HUES64 (cell line): ENCODE data around the gene PTPRD.
"Not testable (repeated sequence)": the region's sequence is repeated elsewhere in the genome, so short reads cannot be mapped to it uniquely, and the experiment has no call there.

ENCODE experiments used
- H3K27ac ChIP-seq: 2 replicates; pipeline ENCODE4 v1.7.0; 2013; ENCODE audit warnings: low read depth, low read length, inconsistent platforms
- H3K27me3 ChIP-seq: 2 replicates; pipeline ENCODE4 v1.6.1; 2013; ENCODE audit warnings: mild to moderate bottlenecking, low read length; ENCODE audit not compliant: insufficient read depth
- H3K36me3 ChIP-seq: 2 replicates; pipeline ENCODE4 v1.6.1; 2013; ENCODE audit warnings: mild to moderate bottlenecking, low read length; ENCODE audit not compliant: insufficient read depth
- H3K4me1 ChIP-seq: 2 replicates; pipeline ENCODE4 v1.6.1; 2013; ENCODE audit warnings: mild to moderate bottlenecking, low read length, moderate library complexity; ENCODE audit not compliant: insufficient read depth
- H3K4me3 ChIP-seq: 2 replicates; pipeline ENCODE4 v1.5.1; 2013; ENCODE audit warnings: mild to moderate bottlenecking, low read length, moderate library complexity
- H3K9ac ChIP-seq: 2 replicates; pipeline ENCODE4 v1.6.1; 2013; ENCODE audit warnings: mild to moderate bottlenecking, low read depth, low read length
- H3K9me3 ChIP-seq: 2 replicates; pipeline ENCODE4 v1.6.1; 2013; ENCODE audit warnings: low read depth, low read length; ENCODE audit not compliant: insufficient read depth
- WGBS: fragments of 150-250, 120-280 bp; methylation state at CpG from one replicate; pipeline ENCODE4 v1.1.7; 2013; ENCODE audit warnings: missing lambda C conversion rate; 5-methylcytosine and 5-hydroxymethylcytosine counted together

PTPRD gene

GRCh38 chr9:9970514-9970913 is 642.3 kb downstream of the PTPRD start:
- H3K4me3 ChIP-seq, result no peak overlapping the region
- H3K9me3 ChIP-seq, result no peaks in the 10 kb centered on the region
- no peaks in the 10 kb centered on the region for H3K36me3 ChIP-seq
- WGBS, result 91% methylated on average over 5 of the region's 5 CpGs
- H3K4me1 ChIP-seq, result peaks cover 10% of the 10 kb centered on the region
- H3K9ac ChIP-seq, result no peak overlapping the region
- no peak overlapping the region for H3K27ac ChIP-seq
- H3K27me3 ChIP-seq, result no peaks in the 10 kb centered on the region

GRCh38 chr9:9963841-9964240 is 649.0 kb downstream of the PTPRD start:
- H3K36me3 ChIP-seq, result no peaks in the 10 kb centered on the region
- no peaks in the 10 kb centered on the region for H3K4me1 ChIP-seq
- H3K27me3 ChIP-seq, result no peaks in the 10 kb centered on the region
- H3K9ac ChIP-seq, result no peak overlapping the region
- H3K27ac ChIP-seq, result no peak overlapping the region
- H3K9me3 ChIP-seq, result no peaks in the 10 kb centered on the region
- WGBS, result 87% methylated on average over 3 of the region's 3 CpGs
- no peak overlapping the region for H3K4me3 ChIP-seq

GRCh38 chr9:9961934-9962333 is 650.9 kb downstream of the PTPRD start:
- no peak overlapping the region for H3K27ac ChIP-seq
- no peak overlapping the region for H3K9ac ChIP-seq
- no peaks in the 10 kb centered on the region for H3K36me3 ChIP-seq
- H3K4me1 ChIP-seq, result no peaks in the 10 kb centered on the region
- WGBS, result 100% methylated on average over 1 of the region's 1 CpG
- H3K27me3 ChIP-seq, result no peaks in the 10 kb centered on the region
- no peak overlapping the region for H3K4me3 ChIP-seq
- H3K9me3 ChIP-seq, result no peaks in the 10 kb centered on the region

- Histone ChIP-seq H3K27ac (no peak overlapping the region), H3K9me3 (no peaks in the 10 kb centered on the region), H3K4me1 (no peaks in the 10 kb centered on the region), H3K27me3 (no peaks in the 10 kb centered on the region), H3K36me3 (no peaks in the 10 kb centered on the region), H3K9ac (no peak overlapping the region), H3K4me3 (no peak overlapping the region)
- 75% methylated on average over 2 of the region's 2 CpGs for WGBS
Measured at GRCh38 chr9:9961487-9961886, 651.3 kb downstream of the PTPRD start.

GRCh38 chr9:9951556-9952160 is 661.1 kb downstream of the PTPRD start:
- WGBS, result 86% methylated on average over 1 of the region's 3 CpGs
- H3K4me3 ChIP-seq, result no peak overlapping the region
- H3K9ac ChIP-seq, result no peak overlapping the region
- no peak overlapping the region for H3K27ac ChIP-seq
- no peaks in the 10 kb centered on the region for H3K27me3 ChIP-seq
- H3K4me1 ChIP-seq, result no peaks in the 10 kb centered on the region
- no peaks in the 10 kb centered on the region for H3K36me3 ChIP-seq
- H3K9me3 ChIP-seq, result no peaks in the 10 kb centered on the region

- no peaks in the 10 kb centered on the region for H3K36me3 ChIP-seq
- no peak overlapping the region for H3K4me3 ChIP-seq
- no peaks in the 10 kb centered on the region for H3K27me3 ChIP-seq
- no peaks in the 10 kb centered on the region for H3K4me1 ChIP-seq
- 98% methylated on average over 1 of the region's 1 CpG for WGBS
- H3K9me3 ChIP-seq, result no peaks in the 10 kb centered on the region
- H3K9ac ChIP-seq, result no peak overlapping the region
- no peak overlapping the region for H3K27ac ChIP-seq
Measured at GRCh38 chr9:9950813-9951212, 662.0 kb downstream of the PTPRD start.

- Histone ChIP-seq H3K27ac (no peak overlapping the region), H3K36me3 (no peaks in the 10 kb centered on the region), H3K4me1 (no peaks in the 10 kb centered on the region), H3K9me3 (no peaks in the 10 kb centered on the region), H3K4me3 (no peak overlapping the region), H3K9ac (no peak overlapping the region), H3K27me3 (no peaks in the 10 kb centered on the region)
- 92% methylated on average over 4 of the region's 4 CpGs for WGBS
Measured at GRCh38 chr9:9949978-9950377, 662.8 kb downstream of the PTPRD start.

- H3K9me3 ChIP-seq, result no peaks in the 10 kb centered on the region
- no peak overlapping the region for H3K4me3 ChIP-seq
- H3K27me3 ChIP-seq, result no peaks in the 10 kb centered on the region
- H3K27ac ChIP-seq, result no peak overlapping the region
- H3K4me1 ChIP-seq, result no peaks in the 10 kb centered on the region; the same call in 1 of the 2 replicates
- no peak overlapping the region for H3K9ac ChIP-seq
- WGBS, result 92% methylated on average over 4 of the region's 4 CpGs
- H3K36me3 ChIP-seq, result no peaks in the 10 kb centered on the region
Measured at GRCh38 chr9:9949368-9949767, 663.4 kb downstream of the PTPRD start.

- no peak overlapping the region for H3K9ac ChIP-seq
- H3K4me3 ChIP-seq, result no peak overlapping the region
- H3K4me1 ChIP-seq, result no peaks in the 10 kb centered on the region; the same call in 1 of the 2 replicates
- H3K36me3 ChIP-seq, result no peaks in the 10 kb centered on the region
- no peaks in the 10 kb centered on the region for H3K9me3 ChIP-seq
- H3K27me3 ChIP-seq, result no peaks in the 10 kb centered on the region
- no peak overlapping the region for H3K27ac ChIP-seq
Measured at GRCh38 chr9:9945966-9946365, 666.8 kb downstream of the PTPRD start.

GRCh38 chr9:9942764-9943424 is 669.9 kb downstream of the PTPRD start:
- H3K4me1 ChIP-seq, result no peaks in the 10 kb centered on the region; the same call in 1 of the 2 replicates
- no peak overlapping the region for H3K9ac ChIP-seq
- no peaks in the 10 kb centered on the region for H3K9me3 ChIP-seq
- H3K36me3 ChIP-seq, result no peaks in the 10 kb centered on the region
- H3K4me3 ChIP-seq, result no peak overlapping the region
- 27% methylated on average over 4 of the region's 5 CpGs for WGBS
- no peak overlapping the region for H3K27ac ChIP-seq
- no peaks in the 10 kb centered on the region for H3K27me3 ChIP-seq

GRCh38 chr9:9938432-9938831 is 674.4 kb downstream of the PTPRD start:
- WGBS, result 96% methylated on average over 4 of the region's 4 CpGs
- Histone ChIP-seq H3K36me3 (no peaks in the 10 kb centered on the region), H3K9ac (no peak overlapping the region), H3K27me3 (no peaks in the 10 kb centered on the region), H3K4me1 (no peaks in the 10 kb centered on the region), H3K4me3 (no peak overlapping the region), H3K27ac (no peak overlapping the region), H3K9me3 (no peaks in the 10 kb centered on the region)

- H3K9me3 ChIP-seq, H3K4me3 ChIP-seq, H3K27ac ChIP-seq, H3K4me1 ChIP-seq, H3K36me3 ChIP-seq, H3K9ac ChIP-seq, H3K27me3 ChIP-seq: not testable (repeated sequence)
- WGBS, result 88% methylated on average over 14 of the region's 16 CpGs
Measured at GRCh38 chr9:9931464-9931863, 681.3 kb downstream of the PTPRD start.
